GM12873 (cell line): Measurements from ENCODE around the gene AQP3.
"Not testable (repeated sequence)": the region's sequence is repeated elsewhere in the genome, so short reads cannot be mapped to it uniquely, and the experiment has no call there.

ENCODE experiments used
- CTCF ChIP-seq: IDR thresholded peaks from 2 replicates; pipeline ENCODE4 v1.5.1; 2012; ENCODE audit warnings: low read depth, mild to moderate bottlenecking, moderate library complexity, low read length, control low read depth; ENCODE audit not compliant: insufficient read depth; ENCODE audit errors: missing control alignments

AQP3 gene

DNA sequence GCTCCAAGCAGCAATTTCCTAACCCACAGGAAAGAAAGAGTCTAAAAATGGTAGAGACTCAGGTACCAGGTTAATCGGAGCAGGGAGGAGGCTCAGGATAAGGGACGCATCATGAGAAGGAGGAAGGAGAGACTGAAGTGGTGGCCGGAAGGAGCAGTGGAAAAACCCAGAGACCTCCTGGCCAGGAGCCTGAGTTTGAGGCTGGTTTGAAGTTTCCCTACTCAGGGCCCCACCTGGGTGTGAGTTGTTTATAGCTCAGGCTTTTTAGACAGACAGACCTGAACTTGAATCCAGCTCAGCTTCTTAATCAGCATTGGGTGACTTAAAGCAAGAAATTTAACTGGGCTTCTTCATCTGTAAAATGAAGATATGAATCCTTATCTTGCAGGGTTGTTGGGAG, 33.1 kb downstream of the AQP3 start:
- no peak for TF ChIP-seq CTCF

GRCh38 chr9:33408087-33408486, 39.3 kb downstream of the AQP3 start:
- no peak for TF ChIP-seq CTCF

GRCh38 chr9:33407061-33407460, 40.3 kb downstream of the AQP3 start:
- TF ChIP-seq CTCF = no peak

DNA sequence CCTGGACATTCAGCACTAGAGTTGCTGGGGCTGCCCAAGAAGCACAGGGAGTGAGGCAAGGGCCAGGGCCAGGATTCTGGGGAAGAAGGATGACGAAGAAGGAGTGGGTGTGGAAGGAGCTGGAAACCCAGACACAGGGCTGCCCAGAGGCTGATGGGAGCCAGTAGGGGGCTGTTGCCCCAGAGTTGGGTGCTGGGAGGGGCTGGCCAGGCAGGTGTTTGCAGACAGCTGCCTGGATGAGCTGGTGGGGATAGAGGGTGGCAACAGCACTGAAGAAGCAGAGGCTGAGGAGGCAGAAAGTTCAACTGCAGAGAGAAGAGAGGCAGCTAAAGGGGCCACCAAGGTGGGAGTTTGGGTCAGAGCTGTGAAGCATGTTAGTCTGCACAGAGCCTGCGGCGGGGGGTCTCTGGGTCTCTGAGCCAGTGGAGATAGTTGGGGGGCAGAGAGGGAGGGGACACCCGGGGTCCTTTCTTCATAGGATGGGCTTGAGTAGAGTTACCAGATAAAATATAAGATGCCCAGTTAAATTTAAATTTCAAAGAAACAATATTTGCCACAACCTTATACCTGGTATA, 42.5 kb downstream of the AQP3 start:
- TF ChIP-seq CTCF = no peak

- no peak for TF ChIP-seq CTCF
These were observed 43.2 kb downstream of the AQP3 start for GRCh38 chr9:33403941-33404787.

DNA sequence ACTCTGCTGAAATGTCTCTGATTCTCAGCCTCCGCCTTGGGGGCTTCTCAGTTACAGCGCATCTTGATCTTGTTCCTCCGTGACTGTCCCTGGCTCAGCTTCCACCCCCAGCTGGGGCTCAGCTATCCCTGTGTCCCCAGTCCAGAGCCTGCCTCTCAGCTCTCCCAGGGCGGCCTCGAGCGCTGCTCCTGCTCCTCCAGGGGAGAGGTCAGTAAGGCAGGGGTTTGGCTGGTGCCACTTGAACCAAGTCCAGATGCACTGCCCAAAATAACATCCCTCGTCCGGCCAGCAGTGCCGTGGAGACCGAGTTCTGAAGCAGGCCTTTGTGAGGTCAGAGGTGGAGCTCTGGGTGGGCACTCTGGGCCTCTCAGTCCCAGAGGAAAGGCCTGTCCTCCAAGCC, 45.0 kb downstream of the AQP3 start, which contains the start of gene AQP7:
TSS of gene AQP7 (minus strand) at position 198 of the 400 bp plus-strand sequence. CDS start 1,306 bp downstream, outside the sequence.
- not testable (repeated sequence) for TF ChIP-seq CTCF

GRCh38 chr9:33393581-33393980, 53.8 kb downstream of the AQP3 start:
- no peak for TF ChIP-seq CTCF
